Stimulated activated naive CD8-positive, alpha-beta T cell treated with anti-CD3 and anti-CD28 coated beads, Interleukin-15, amount 100 ng/mL, for 72 hours (primary cell): Measurements from ENCODE around the gene EGR2.
A peak's percentile ranks its signal among the peaks of the same experiment; 100 is the strongest.

Source experiments
- ATAC-seq: fragments of 150-1000 bp; cut with Tn5 transposase; 2 replicates; pipeline ENCODE4 v1.10.0; 2021; ENCODE audit warnings: mild to moderate bottlenecking, moderate library complexity
- DNase-seq, 2 donors: peaks; one replicate each; pipeline ENCODE4 v3.0.0; 2021 to 2022
- H3K27ac Mint-ChIP-seq, 2 donors: one replicate each; pipeline ENCODE4 v1.8.0; 2022; ENCODE audit warnings: mild to moderate bottlenecking in 2 of 2, mixed read lengths in 2 of 2, moderate library complexity in 2 of 2
- H3K27me3 Mint-ChIP-seq: one replicate; pipeline ENCODE4 v1.8.0; 2022; ENCODE audit warnings: mixed read lengths
- H3K4me1 Mint-ChIP-seq: one replicate; pipeline ENCODE4 v1.8.0; 2022; ENCODE audit warnings: mild to moderate bottlenecking, mixed read lengths
- H3K4me3 Mint-ChIP-seq, 2 donors: one replicate each; pipeline ENCODE4 v1.8.0; 2022; ENCODE audit warnings: mild to moderate bottlenecking in 2 of 2, mixed read lengths in 2 of 2, moderate library complexity in 1 of 2
- H3K9me3 Mint-ChIP-seq, 2 donors: one replicate each; pipeline ENCODE4 v1.8.0; 2022; ENCODE audit warnings: mixed read lengths in 2 of 2

EGR2 gene

GRCh38 chr10:62831346-62831745, 15.2 kb upstream of the EGR2 start:
- ATAC-seq (no peak), DNase-seq (no peak)
- no peak overlapping the region for H3K4me3 Mint-ChIP-seq
- H3K27me3 Mint-ChIP-seq, result peaks cover 8% of the 10 kb centered on the region
- H3K27ac Mint-ChIP-seq, result no peak overlapping the region
- H3K4me1 Mint-ChIP-seq, result no peaks in the 10 kb centered on the region
- H3K9me3 Mint-ChIP-seq, result no peaks in the 10 kb centered on the region

DNA sequence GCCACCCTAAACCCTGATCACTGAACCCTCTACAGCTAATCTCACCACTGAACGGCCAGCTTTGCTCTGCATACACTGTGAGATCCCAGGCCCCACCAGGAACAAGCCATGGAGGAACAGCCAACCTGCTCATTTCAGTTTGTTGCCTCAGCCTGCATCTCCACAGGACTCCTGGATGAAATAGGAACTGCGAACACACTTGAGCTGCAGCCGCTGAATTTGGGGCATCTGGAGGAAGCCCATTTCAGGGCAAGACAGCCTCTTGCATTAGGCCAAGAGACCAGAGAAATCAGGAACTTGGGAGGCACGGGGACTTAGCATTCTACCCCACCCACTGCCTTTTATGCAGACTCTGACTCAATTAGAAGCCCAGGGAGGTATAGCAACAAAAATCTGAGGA, 14.5 kb upstream of the EGR2 start:
- Mint-ChIP-seq H3K27me3 (peaks cover 8% of the 10 kb centered on the region), H3K9me3 (no peaks in the 10 kb centered on the region), H3K4me3 (no peak overlapping the region), H3K4me1 (no peaks in the 10 kb centered on the region), H3K27ac (peak overlapping the region; percentile 40 to 87)
- no peak for DNase-seq
- ATAC-seq, result no peak

GRCh38 chr10:62829622-62830021, 13.5 kb upstream of the EGR2 start:
- DNase-seq, result no peak
- H3K4me1 Mint-ChIP-seq, result no peaks in the 10 kb centered on the region
- peaks cover 8% of the 10 kb centered on the region for H3K27me3 Mint-ChIP-seq
- no peak overlapping the region for H3K4me3 Mint-ChIP-seq
- ATAC-seq, result no peak
- H3K9me3 Mint-ChIP-seq, result no peaks in the 10 kb centered on the region
- no peak overlapping the region for H3K27ac Mint-ChIP-seq

- no peaks in the 10 kb centered on the region for H3K9me3 Mint-ChIP-seq
- DNase-seq, result no peak
- peaks cover 8% of the 10 kb centered on the region for H3K27me3 Mint-ChIP-seq
- no peak overlapping the region for H3K4me3 Mint-ChIP-seq
- ATAC-seq, result no peak
- H3K4me1 Mint-ChIP-seq, result no peaks in the 10 kb centered on the region
- no peak overlapping the region for H3K27ac Mint-ChIP-seq
These were observed 10.1 kb upstream of the EGR2 start for GRCh38 chr10:62826273-62826672.

GRCh38 chr10:62820586-62820985, 4.4 kb upstream of the EGR2 start:
- DNase-seq, result no peak
- H3K4me1 Mint-ChIP-seq, result peaks cover 36% of the 10 kb centered on the region
- no peak overlapping the region for H3K4me3 Mint-ChIP-seq
- peaks cover 32% of the 10 kb centered on the region for H3K27me3 Mint-ChIP-seq
- H3K27ac Mint-ChIP-seq, result no peak overlapping the region
- no peaks in the 10 kb centered on the region for H3K9me3 Mint-ChIP-seq
- no peak for ATAC-seq

- Mint-ChIP-seq H3K4me3 (peak overlapping the region; percentile 24 to 57), H3K27me3 (peaks cover 32% of the 10 kb centered on the region), H3K4me1 (peaks cover 40% of the 10 kb centered on the region), H3K27ac (no peak overlapping the region), H3K9me3 (no peaks in the 10 kb centered on the region)
- ATAC-seq (no peak), DNase-seq (no peak)
These were observed 3.2 kb upstream of the EGR2 start for GRCh38 chr10:62819141-62819920.

GRCh38 chr10:62818426-62819011, 2.4 kb upstream of the EGR2 start:
- ATAC-seq (no peak), DNase-seq (peak; percentile 64 to 65)
- peak overlapping the region; percentile 91 to 94 for H3K4me3 Mint-ChIP-seq
- H3K9me3 Mint-ChIP-seq, result no peaks in the 10 kb centered on the region
- H3K4me1 Mint-ChIP-seq, result peaks cover 48% of the 10 kb centered on the region
- H3K27me3 Mint-ChIP-seq, result peaks cover 32% of the 10 kb centered on the region
- H3K27ac Mint-ChIP-seq, result peak overlapping the region in 1 of 2 donors; percentile 8

- peak; percentile 48 for ATAC-seq
- Mint-ChIP-seq H3K4me1 (peaks cover 54% of the 10 kb centered on the region), H3K27me3 (peaks cover 32% of the 10 kb centered on the region), H3K4me3 (peak overlapping the region; percentile 91 to 94), H3K9me3 (no peaks in the 10 kb centered on the region), H3K27ac (peak overlapping the region; percentile 97 to 98)
- DNase-seq, result peak; percentile 76 to 78
These were observed 1.7 kb upstream of the EGR2 start for GRCh38 chr10:62817766-62818425.

DNA sequence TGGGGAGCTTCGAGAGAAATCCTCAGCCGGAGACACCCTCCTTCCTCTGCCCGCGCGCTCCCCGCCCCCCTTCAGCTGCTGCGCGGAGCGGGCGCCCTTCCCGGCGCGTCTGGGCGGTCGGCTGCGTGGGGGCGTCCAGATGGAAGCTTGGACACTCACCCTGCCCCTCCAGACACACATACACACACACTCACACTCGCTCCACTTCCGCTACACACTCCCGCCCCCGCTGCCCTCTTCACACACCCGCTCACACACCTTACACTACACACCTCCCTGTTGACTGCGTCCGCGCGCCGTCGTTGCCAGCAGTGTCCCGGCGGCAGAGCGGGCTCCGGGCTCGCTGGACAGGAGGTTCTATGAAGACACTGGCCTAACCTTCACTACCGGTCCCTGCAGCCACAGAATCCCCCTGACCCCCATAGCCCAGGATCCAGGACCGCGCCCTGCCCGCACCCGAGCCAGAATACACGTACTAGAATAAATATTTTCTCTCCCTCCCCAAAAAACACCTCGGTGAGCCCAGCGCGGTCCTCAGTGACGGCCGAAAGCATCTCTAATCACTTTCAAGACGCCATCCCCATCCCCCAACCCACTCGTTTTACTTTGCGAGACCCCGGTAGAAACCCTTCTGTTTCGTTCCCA, 1.1 kb upstream of the EGR2 start:
- H3K4me3 Mint-ChIP-seq, result peak overlapping the region; percentile 91 to 94
- peak; percentile 21 for ATAC-seq
- DNase-seq, result peak; percentile 71 to 77
- H3K27me3 Mint-ChIP-seq, result peaks cover 32% of the 10 kb centered on the region
- H3K4me1 Mint-ChIP-seq, result peaks cover 61% of the 10 kb centered on the region
- H3K27ac Mint-ChIP-seq, result peak overlapping the region; percentile 97 to 98
- no peaks in the 10 kb centered on the region for H3K9me3 Mint-ChIP-seq

DNA sequence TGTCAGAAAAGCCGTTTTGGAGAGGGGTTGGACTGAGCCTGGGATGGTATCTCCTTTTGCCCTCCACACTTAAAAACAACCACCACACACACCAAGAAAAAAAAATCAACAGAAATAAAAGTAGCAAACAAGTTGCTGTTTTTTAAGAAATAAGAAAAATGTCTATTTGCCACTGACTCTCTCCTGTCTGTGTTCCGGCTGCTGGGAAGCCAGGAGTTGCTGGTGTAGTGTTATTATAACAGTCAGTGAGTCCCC, 163 bp downstream of the EGR2 start:
- Mint-ChIP-seq H3K4me1 (peaks cover 73% of the 10 kb centered on the region), H3K27ac (peak overlapping the region; percentile 97 to 98), H3K27me3 (peaks cover 28% of the 10 kb centered on the region), H3K9me3 (no peaks in the 10 kb centered on the region), H3K4me3 (peak overlapping the region; percentile 91 to 94)
- ATAC-seq, result no peak
- DNase-seq, result no peak

DNA sequence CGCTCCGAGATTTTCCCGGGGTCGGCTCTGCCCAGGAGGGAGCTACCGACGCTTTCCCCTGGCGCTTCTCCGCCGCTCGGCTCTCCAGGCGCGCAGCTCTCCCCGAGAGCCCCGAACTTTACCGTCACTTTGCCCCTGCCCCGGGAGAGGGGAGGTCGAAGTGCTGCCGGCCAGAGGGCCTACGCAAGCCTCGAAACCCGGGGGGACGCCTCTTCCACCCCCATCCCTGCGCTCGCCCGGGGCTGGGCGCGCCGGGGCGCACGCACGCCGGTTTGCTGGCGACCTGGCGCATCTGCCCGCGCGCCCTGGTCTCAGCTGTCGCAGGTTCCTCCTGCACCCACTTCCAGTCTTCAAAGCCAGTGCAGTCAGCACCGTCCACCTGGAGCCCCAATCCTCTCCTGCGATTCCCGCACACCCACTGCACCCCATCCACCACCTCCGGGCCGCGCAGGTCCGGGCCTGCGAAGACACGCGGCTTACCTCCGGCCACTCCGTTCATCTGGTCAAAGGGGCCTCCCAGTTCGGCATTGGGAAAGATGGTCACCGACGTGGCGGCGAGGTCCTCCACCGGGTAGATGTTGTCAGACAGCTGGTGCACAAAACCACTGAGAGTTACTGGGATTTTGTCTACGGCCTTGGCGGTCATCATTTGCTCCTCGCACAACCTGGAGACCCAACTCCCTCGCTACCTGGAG, 638 bp downstream of the EGR2 start:
- ATAC-seq (no peak), DNase-seq (peak; percentile 50 to 51)
- Mint-ChIP-seq H3K27me3 (peaks cover 24% of the 10 kb centered on the region), H3K27ac (peak overlapping the region; percentile 97 to 98), H3K4me3 (peak overlapping the region; percentile 91 to 94), H3K9me3 (no peaks in the 10 kb centered on the region), H3K4me1 (peaks cover 78% of the 10 kb centered on the region)

DNA sequence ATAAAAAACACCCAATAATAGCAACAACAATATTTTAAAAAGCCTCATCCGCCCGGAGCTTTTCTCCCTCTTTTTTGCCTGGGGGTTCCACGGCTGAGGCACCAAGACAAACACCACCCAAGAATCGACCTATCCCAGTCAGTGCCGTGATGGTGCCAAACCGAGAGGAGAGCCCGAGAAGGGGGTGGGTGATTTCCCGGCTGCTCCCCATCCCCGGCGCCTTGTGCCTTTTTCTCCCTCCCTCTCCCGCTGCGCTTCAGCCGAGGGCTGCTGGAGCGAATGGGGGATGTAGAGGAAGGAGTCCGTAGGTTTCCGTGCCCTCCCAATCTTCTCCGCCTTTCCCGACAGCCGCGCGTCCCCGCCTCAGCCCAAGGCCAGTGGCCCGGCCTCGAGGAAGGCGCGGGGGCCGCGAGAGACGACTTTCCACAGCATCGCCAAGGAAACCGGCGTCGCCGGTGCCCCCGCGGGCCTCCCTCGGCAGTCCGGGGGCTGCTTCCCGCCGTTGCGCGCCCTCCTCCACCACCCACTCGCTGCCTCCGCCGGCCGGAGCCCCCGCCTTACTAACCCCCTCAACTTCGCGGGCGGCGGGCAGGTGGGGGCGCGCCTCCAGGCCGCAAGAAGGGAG, 1.3 kb downstream of the EGR2 start:
- Mint-ChIP-seq H3K27me3 (peaks cover 17% of the 10 kb centered on the region), H3K9me3 (no peaks in the 10 kb centered on the region), H3K27ac (peak overlapping the region; percentile 97 to 98), H3K4me1 (peaks cover 85% of the 10 kb centered on the region), H3K4me3 (peak overlapping the region; percentile 91 to 94)
- no peak for ATAC-seq
- peak in 1 of 2 donors; percentile 40 for DNase-seq

- DNase-seq, result no peak
- Mint-ChIP-seq H3K27ac (peak overlapping the region; percentile 42 to 98), H3K27me3 (peaks cover 8% of the 10 kb centered on the region), H3K4me3 (peak overlapping the region; percentile 91 to 94), H3K4me1 (peaks cover 87% of the 10 kb centered on the region), H3K9me3 (no peaks in the 10 kb centered on the region)
- no peak for ATAC-seq
These were observed 2.2 kb downstream of the EGR2 start for GRCh38 chr10:62813981-62814380.

DNA sequence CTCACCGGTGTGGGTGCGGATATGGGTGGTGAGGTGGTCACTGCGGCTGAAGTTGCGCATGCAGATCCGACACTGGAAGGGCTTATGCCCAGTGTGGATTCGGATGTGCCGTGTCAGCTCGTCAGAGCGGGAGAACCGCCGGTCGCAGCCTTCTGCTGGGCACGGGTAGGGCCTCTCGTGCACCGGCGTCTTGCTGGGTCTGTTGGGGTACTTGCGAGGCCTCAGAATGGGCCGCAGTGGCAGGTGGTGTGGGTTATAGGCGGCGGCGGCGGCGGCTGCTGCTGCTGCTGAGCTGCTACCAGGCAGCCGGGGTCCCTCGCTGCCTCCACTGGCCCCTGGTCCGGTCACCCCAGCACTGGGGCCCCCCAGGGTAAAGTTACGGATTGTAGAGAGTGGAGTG, 2.7 kb downstream of the EGR2 start:
- H3K4me3 Mint-ChIP-seq, result peak overlapping the region; percentile 91 to 94
- H3K4me1 Mint-ChIP-seq, result peaks cover 87% of the 10 kb centered on the region
- no peak for ATAC-seq
- DNase-seq, result no peak
- peak overlapping the region; percentile 42 to 61 for H3K27ac Mint-ChIP-seq
- H3K9me3 Mint-ChIP-seq, result no peaks in the 10 kb centered on the region
- H3K27me3 Mint-ChIP-seq, result peaks cover 3% of the 10 kb centered on the region
